ENCODE measurements around the gene DPH7.
"Not testable (repeated sequence)": the region's sequence is repeated elsewhere in the genome, so short reads cannot be mapped to it uniquely, and the experiment has no call there.

Gene DPH7

GRCh38 chr9:137578518-137579258 is at the start of gene DPH7:
Gene DPH7 (minus strand): TSS chr9:137578925. CDS start chr9:137578777, 148 bp downstream.
- H3K9ac ChIP-seq (ENCODE audit: low read length): peak within 1 kb of the TSS; percentile 65
- no peaks in the 10 kb centered on the region for H3K9me3 ChIP-seq (ENCODE audit: control insufficient read depth, low read length)
- H3K36me3 ChIP-seq (ENCODE audit: control insufficient read depth, insufficient read depth, low read length): no peaks in the 10 kb centered on the region
- peak within 1 kb of the TSS; percentile 80 for H3K4me3 ChIP-seq (ENCODE audit: low read length)
- peaks cover 17% of the 10 kb centered on the region for H3K4me1 ChIP-seq (ENCODE audit: control insufficient read depth, insufficient read depth, low read length)
- H3K27me3 ChIP-seq (ENCODE audit: control insufficient read depth, insufficient read depth, low read length): no peaks in the 10 kb centered on the region

- H3K9ac ChIP-seq (ENCODE audit: low read length); H3K9me3 ChIP-seq (ENCODE audit: control insufficient read depth, low read length); H3K4me3 ChIP-seq (ENCODE audit: low read length); H3K4me1 ChIP-seq (ENCODE audit: control insufficient read depth, insufficient read depth, low read length); H3K36me3 ChIP-seq (ENCODE audit: control insufficient read depth, insufficient read depth, low read length); H3K27me3 ChIP-seq (ENCODE audit: control insufficient read depth, insufficient read depth, low read length): not testable (repeated sequence)
These were observed 48.7 kb upstream of the DPH7 start for GRCh38 chr9:137627406-137627805.

DNA sequence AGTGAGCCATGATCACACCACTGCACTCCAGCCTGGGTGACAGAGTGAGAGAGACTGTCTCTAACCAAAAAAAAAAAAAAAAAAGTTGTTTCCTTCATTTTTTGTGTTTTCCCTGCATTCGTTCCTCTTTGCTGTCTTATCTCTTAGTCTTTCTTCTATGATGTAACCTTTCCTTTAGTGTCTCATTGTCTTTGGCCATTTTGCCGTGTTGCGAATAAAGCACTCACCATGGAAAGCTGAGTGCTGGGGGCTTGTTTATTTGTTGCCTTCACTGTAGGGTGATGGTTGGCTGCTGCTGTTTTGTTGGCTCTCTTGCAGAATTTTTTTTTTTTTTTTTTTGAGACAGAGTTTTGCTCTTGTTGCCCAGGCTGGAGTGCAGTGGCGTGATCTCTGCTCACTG is 47.7 kb upstream of the DPH7 start:
- H3K4me1 ChIP-seq (ENCODE audit: control insufficient read depth, insufficient read depth, low read length): no peaks in the 10 kb centered on the region
- H3K9me3 ChIP-seq (ENCODE audit: control insufficient read depth, low read length): no peaks in the 10 kb centered on the region
- H3K27me3 ChIP-seq (ENCODE audit: control insufficient read depth, insufficient read depth, low read length): no peaks in the 10 kb centered on the region
- H3K36me3 ChIP-seq (ENCODE audit: control insufficient read depth, insufficient read depth, low read length): no peaks in the 10 kb centered on the region
- H3K4me3 ChIP-seq (ENCODE audit: low read length): no peak overlapping the region
- H3K9ac ChIP-seq (ENCODE audit: low read length): no peak overlapping the region

GRCh38 chr9:137622211-137622610 is 43.5 kb upstream of the DPH7 start:
- H3K9ac ChIP-seq (ENCODE audit: low read length); H3K36me3 ChIP-seq (ENCODE audit: control insufficient read depth, insufficient read depth, low read length); H3K9me3 ChIP-seq (ENCODE audit: control insufficient read depth, low read length); H3K4me3 ChIP-seq (ENCODE audit: low read length); H3K27me3 ChIP-seq (ENCODE audit: control insufficient read depth, insufficient read depth, low read length): not testable (repeated sequence)
- H3K4me1 ChIP-seq (ENCODE audit: control insufficient read depth, insufficient read depth, low read length): peaks cover 17% of the 10 kb centered on the region

DNA sequence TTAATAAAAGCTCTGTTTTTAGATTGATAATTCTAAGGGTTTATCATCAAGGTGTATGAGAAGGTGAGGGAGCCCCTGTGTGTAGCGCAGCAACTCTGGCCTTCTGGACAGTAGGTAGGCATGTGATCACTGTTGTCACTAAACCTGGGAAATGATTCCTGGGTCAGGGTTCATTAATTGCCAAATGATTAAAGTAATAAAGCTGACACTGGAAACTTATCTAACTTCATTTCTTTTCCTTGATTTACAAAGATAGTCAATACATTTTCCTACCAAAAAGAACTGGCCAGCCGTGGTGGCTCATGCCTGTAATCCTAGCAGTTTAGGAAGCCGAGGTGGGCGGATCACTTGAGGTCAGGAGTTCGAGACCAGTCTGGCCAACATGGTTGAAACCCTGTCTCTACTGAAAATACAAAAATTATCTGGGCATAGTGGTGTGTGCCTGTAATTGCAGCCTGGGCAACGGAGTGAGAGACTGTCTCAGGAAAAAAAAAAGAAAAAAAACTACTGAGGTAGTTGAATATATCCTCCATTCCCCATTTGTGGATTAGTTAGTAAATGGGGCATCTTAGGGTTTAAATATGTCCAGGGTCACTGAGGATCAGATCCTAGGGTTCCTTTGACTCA is 42.5 kb upstream of the DPH7 start:
- Histone ChIP-seq H3K4me1 (ENCODE audit: control insufficient read depth, insufficient read depth, low read length) (peaks cover 17% of the 10 kb centered on the region), H3K27me3 (ENCODE audit: control insufficient read depth, insufficient read depth, low read length) (no peaks in the 10 kb centered on the region), H3K36me3 (ENCODE audit: control insufficient read depth, insufficient read depth, low read length) (peaks cover 5% of the 10 kb centered on the region), H3K4me3 (ENCODE audit: low read length) (no peak overlapping the region), H3K9ac (ENCODE audit: low read length) (no peak overlapping the region), H3K9me3 (ENCODE audit: control insufficient read depth, low read length) (no peaks in the 10 kb centered on the region)

DNA sequence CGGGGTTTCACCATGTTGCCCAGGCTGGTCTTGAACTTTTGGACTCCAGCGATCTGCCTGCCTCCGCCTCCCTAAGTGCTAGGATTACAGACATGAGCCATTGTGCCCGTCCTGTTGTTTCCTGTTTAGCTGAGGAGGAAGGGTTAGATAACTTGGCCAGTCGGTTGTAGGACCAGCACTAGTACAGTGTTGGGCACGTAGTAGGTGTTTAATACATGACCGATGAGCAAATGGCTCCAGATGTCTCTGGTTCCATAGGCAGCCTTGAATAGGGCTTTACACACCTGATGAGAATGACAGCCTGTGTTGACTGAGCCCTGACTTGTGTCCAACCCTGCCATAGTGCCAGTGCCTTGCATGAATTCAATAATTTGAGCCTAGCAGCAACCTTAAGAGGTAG is 41.9 kb upstream of the DPH7 start:
- Histone ChIP-seq H3K4me3 (ENCODE audit: low read length) (no peak overlapping the region), H3K27me3 (ENCODE audit: control insufficient read depth, insufficient read depth, low read length) (no peaks in the 10 kb centered on the region), H3K4me1 (ENCODE audit: control insufficient read depth, insufficient read depth, low read length) (peaks cover 17% of the 10 kb centered on the region), H3K9me3 (ENCODE audit: control insufficient read depth, low read length) (no peaks in the 10 kb centered on the region), H3K9ac (ENCODE audit: low read length) (no peak overlapping the region), H3K36me3 (ENCODE audit: control insufficient read depth, insufficient read depth, low read length) (peaks cover 8% of the 10 kb centered on the region)

DNA sequence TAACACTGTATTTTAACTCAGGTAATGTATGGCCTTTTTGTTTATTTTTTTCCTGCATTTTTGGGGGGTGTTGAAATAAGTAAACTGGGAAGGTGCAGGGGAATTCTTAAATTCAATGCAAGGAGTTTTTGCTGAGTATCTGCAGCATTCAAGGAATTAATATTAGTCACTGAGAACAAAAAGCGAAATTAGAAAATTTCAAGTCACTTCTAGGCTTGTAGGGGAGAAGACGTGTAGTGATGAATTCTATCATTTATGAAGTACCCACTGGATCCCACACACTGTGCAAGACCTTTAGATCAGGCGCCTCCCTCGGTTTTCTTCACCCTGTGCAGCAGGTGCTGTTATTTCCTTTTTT is 41.3 kb upstream of the DPH7 start:
- peaks cover 8% of the 10 kb centered on the region for H3K36me3 ChIP-seq (ENCODE audit: control insufficient read depth, insufficient read depth, low read length)
- peak overlapping the region; percentile 33 for H3K4me3 ChIP-seq (ENCODE audit: low read length)
- no peaks in the 10 kb centered on the region for H3K27me3 ChIP-seq (ENCODE audit: control insufficient read depth, insufficient read depth, low read length)
- H3K9ac ChIP-seq (ENCODE audit: low read length): peak overlapping the region; percentile 63
- no peaks in the 10 kb centered on the region for H3K9me3 ChIP-seq (ENCODE audit: control insufficient read depth, low read length)
- H3K4me1 ChIP-seq (ENCODE audit: control insufficient read depth, insufficient read depth, low read length): peaks cover 17% of the 10 kb centered on the region

DNA sequence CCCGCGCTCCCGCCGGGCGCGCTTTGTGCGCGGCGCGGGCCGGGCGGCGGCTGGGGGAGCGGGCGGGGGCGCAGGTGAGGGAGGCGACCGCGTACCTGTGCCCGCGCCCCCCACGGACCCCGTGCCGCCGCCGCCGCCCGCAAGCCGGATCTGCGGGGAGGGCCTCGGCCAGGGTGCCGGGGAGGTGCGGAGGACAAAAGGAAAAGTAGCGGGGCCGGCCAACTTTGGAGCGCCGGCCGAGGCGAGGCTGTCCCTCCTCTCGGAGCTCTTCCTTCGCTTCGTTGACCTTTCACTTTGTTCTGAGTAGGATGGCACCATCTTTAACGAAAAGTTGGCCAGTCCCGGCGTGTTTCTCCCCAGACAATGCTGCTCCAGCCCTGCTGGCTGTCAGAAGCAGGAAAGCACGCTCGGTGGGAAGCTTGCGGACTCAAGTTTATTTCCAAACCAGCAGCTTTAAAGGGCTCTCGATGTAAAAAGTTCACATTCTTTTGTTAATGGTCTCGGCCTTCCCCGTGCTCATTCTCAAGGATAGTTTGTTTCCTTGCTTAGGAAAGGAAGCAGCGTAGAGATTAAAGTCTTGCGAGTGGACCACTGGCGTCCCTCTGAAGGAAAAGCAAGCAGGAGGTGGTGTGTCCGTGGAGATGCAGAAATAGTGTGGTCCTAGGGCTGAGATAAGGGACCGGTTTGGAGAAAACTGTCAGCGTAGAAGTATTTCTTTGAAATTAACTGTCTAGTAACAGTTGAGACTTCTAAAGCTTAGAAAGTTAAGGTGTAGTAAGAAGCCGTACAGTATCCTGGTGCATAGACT is 40.7 kb upstream of the DPH7 start:
- Histone ChIP-seq H3K9ac (ENCODE audit: low read length) (peak overlapping the region; percentile 63), H3K9me3 (ENCODE audit: control insufficient read depth, low read length) (no peaks in the 10 kb centered on the region), H3K4me3 (ENCODE audit: low read length) (peak overlapping the region; percentile 33), H3K27me3 (ENCODE audit: control insufficient read depth, insufficient read depth, low read length) (no peaks in the 10 kb centered on the region), H3K4me1 (ENCODE audit: control insufficient read depth, insufficient read depth, low read length) (peaks cover 17% of the 10 kb centered on the region), H3K36me3 (ENCODE audit: control insufficient read depth, insufficient read depth, low read length) (peaks cover 8% of the 10 kb centered on the region)

GRCh38 chr9:137618105-137619067 is 39.7 kb upstream of the DPH7 start, which contains the start of gene EHMT1:
Gene EHMT1 (plus strand): TSS chr9:137619005. CDS start chr9:137619029, 24 bp downstream.
- peaks cover 23% of the 10 kb centered on the region for H3K4me1 ChIP-seq (ENCODE audit: control insufficient read depth, insufficient read depth, low read length)
- peak within 1 kb of the TSS; percentile 83 for H3K9ac ChIP-seq (ENCODE audit: low read length)
- H3K36me3 ChIP-seq (ENCODE audit: control insufficient read depth, insufficient read depth, low read length): peaks cover 8% of the 10 kb centered on the region

DNA sequence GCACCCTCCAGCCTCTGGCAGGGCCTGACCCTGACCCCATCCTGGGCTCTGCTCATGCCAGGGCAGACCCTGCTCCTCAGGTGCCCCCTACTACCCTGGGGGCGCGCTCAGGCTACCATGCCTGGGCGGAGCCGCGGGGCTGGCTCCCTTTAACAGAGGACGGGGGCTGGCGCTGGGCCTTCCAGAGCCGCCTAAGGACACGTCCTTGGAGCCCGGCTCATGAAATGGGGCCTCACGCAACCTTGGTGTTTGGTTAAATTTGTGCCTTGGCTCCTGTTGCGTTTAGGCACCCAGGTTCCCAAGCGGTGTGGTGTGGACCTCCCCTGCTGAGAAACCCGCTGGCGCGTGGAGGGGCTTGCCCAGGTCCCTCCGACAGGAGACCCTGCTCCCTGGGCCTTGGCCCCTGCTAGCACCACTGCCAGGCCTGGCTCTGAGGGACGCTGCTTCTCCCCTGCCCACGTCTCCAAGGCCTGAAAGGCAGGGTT is 36.7 kb upstream of the DPH7 start:
- Histone ChIP-seq H3K4me3 (ENCODE audit: low read length) (no peak overlapping the region), H3K4me1 (ENCODE audit: control insufficient read depth, insufficient read depth, low read length) (peaks cover 45% of the 10 kb centered on the region), H3K9ac (ENCODE audit: low read length) (peak overlapping the region; percentile 11), H3K36me3 (ENCODE audit: control insufficient read depth, insufficient read depth, low read length) (peaks cover 8% of the 10 kb centered on the region), H3K27me3 (ENCODE audit: control insufficient read depth, insufficient read depth, low read length) (no peaks in the 10 kb centered on the region), H3K9me3 (ENCODE audit: control insufficient read depth, low read length) (no peaks in the 10 kb centered on the region)

More at GRCh38 chr9:137618105-137619067, 39.7 kb upstream of the DPH7 start, which contains the start of gene EHMT1:
- H3K27me3 ChIP-seq (ENCODE audit: control insufficient read depth, insufficient read depth, low read length): no peaks in the 10 kb centered on the region
- no peaks in the 10 kb centered on the region for H3K9me3 ChIP-seq (ENCODE audit: control insufficient read depth, low read length)
- H3K4me3 ChIP-seq (ENCODE audit: low read length): peak within 1 kb of the TSS; percentile 38

DNA sequence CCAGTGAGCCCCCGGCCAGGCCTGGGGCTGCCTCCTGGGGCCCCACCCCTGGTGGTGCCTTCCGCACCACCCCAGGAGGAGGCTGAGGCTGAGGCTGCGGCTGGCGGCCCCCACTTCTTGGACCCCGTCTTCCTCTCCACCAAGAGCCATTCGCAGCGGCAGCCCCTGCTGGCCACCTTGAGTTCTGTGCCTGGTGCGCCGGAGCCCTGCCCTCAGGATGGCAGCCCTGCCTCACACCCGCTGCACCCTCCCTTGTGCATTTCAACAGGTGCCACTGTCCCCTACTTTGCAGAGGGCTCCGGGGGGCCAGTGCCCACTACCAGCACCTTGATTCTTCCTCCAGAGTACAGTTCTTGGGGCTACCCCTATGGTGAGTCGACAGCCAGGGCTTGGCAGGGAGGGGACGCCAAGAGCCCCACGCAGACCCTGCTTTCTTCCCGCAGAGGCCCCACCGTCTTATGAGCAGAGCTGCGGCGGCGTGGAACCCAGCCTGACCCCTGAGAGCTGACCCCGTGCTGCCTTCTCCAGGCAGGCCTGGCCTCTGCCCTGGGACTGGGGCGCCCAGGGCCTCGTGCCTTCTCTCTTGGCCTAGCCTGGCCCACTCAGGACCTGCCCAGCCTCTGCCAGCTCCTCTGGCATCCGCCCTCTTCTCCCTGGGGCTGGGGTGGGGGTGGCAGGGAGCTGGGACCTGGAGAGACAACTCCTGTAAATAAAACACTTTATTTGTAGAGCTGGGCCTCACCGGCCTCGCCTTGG is 36.1 kb upstream of the DPH7 start:
- Histone ChIP-seq H3K4me1 (ENCODE audit: control insufficient read depth, insufficient read depth, low read length) (peaks cover 40% of the 10 kb centered on the region), H3K27me3 (ENCODE audit: control insufficient read depth, insufficient read depth, low read length) (no peaks in the 10 kb centered on the region), H3K4me3 (ENCODE audit: low read length) (no peak overlapping the region), H3K9me3 (ENCODE audit: control insufficient read depth, low read length) (no peaks in the 10 kb centered on the region), H3K9ac (ENCODE audit: low read length) (peak overlapping the region; percentile 11), H3K36me3 (ENCODE audit: control insufficient read depth, insufficient read depth, low read length) (peaks cover 8% of the 10 kb centered on the region)
